Suprapubic skin (tissue), 3 donors: ENCODE measurements around the gene WNK2.

ENCODE experiments used
- POLR2A ChIP-seq, 2 donors: fragments of 450-650 bp; IDR thresholded peaks; one replicate each; pipeline ENCODE4 v1.6.1; 2017; ENCODE audit warnings: antibody characterized with exemption in 2 of 2, mild to moderate bottlenecking in 2 of 2, moderate library complexity in 2 of 2
- TF ChIP-seq, protein P1 (sequence below), 2 donors: fragments of 200-600 bp in 1 of 2; fragments of 450-650 bp in 1 of 2; sonication (generic) in 1 of 2; IDR thresholded peaks; one replicate each; pipeline ENCODE4 v1.5.1; 2016 to 2019; ENCODE audit warnings: antibody characterized with exemption in 2 of 2, mild to moderate bottlenecking in 1 of 2, moderate library complexity in 1 of 2

DNA sequence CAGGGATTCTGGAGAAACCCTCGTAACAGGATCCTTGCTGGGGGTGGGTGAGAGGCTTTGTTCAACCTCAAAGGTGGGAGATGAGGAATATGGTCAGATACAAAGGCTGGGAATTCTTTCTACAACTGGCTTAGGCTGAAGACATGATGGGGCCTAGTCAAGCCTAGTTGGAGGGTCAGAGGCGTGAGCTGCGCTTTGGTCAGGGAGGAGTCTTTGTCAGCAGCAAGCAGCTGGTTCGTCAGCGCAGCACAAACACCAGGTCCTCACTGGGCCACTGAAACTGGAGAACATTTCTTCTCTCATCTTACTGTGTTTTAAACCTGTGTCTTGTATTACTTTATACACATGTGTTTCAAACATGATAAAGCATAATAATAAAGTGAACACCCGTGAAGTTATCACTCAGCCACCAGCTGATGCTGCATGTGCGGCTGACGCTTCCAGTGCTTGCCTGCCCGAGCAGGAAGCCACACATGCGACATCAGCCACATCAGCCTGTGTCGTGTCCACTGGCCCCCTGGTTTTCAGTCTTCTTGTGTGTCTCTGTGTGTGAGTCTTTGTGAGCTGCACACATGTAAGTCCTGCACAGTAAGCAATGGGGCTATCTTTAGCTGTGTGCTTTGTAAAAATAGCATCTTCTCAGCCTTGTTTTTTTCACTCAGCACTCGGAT lies 81.5 kb downstream of the WNK2 start:
- TF ChIP-seq, protein P1, sequence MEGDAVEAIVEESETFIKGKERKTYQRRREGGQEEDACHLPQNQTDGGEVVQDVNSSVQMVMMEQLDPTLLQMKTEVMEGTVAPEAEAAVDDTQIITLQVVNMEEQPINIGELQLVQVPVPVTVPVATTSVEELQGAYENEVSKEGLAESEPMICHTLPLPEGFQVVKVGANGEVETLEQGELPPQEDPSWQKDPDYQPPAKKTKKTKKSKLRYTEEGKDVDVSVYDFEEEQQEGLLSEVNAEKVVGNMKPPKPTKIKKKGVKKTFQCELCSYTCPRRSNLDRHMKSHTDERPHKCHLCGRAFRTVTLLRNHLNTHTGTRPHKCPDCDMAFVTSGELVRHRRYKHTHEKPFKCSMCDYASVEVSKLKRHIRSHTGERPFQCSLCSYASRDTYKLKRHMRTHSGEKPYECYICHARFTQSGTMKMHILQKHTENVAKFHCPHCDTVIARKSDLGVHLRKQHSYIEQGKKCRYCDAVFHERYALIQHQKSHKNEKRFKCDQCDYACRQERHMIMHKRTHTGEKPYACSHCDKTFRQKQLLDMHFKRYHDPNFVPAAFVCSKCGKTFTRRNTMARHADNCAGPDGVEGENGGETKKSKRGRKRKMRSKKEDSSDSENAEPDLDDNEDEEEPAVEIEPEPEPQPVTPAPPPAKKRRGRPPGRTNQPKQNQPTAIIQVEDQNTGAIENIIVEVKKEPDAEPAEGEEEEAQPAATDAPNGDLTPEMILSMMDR (IDR thresholded peaks at IDR 0.05), result no peak
- TF ChIP-seq POLR2A (IDR thresholded peaks at IDR 0.05), result no peak
